ENCODE results near the gene PER2. TPM values are rescaled to one million over a fixed set of nuclear protein-coding genes. Genes with fewer than 3 reads are reported as not detected.

Gene PER2
- total and polyA plus RNA-seq, 2 donors (not counting 3 experiments of a cell fraction or from before 2014, with no cell fraction given), result 0.86 to 3.8 TPM

DNA sequence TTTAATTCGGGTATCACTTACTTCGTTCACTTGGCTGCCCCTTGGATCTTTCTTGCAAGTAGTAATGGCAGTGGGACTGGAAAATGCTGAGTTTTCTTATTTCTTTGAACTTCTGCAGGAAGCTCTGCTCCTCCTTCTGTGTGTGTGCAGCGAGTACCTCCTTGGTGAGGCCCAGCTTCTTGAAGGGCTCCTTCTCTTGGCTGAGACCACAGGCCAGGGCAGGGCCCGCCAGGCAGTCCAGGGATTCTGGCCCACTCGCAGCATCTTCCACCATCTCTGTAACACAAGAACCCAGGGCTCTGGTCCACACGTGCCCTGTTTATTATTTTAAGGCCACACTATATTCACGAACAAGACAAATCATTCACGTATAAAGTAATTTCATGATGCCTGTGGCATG is 32.8 kb downstream of the PER2 start:
- H3K27ac ChIP-seq (ENCODE audit: insufficient read depth, low read depth, low read length), result no peak overlapping the region
- H3K9ac ChIP-seq (replicated peaks; ENCODE audit: extremely low read depth, insufficient read depth, low read length), result no peak overlapping the region
- POLR2A ChIA-PET, result no interaction called here
- H3K4me1 ChIP-seq (ENCODE audit: control insufficient read depth, extremely low read depth, insufficient read depth, low read length), result no peaks in the 10 kb centered on the region
- no peak overlapping the region for H2AFZ ChIP-seq (ENCODE audit: low read depth, low read length)
- dilution Hi-C loops (cut with MboI; ENCODE audit: extremely low pct_ligation_motif_present, low sequenced_read_pairs), result no loop called here
- CTCF ChIA-PET, result interaction anchor here (1.5 to 6.0 kb wide), 3 partner anchors 8 to 34 kb away, joined by 3 to 43 read pairs (median 4); partner anchors contain the start of gene HES6
- TF ChIP-seq JUN (IDR thresholded peaks at IDR 0.05; ENCODE audit: borderline replicate concordance, insufficient read depth, insufficient read length, low read depth) (no peak), MYC (IDR thresholded peaks at IDR 0.05; ENCODE audit: low read depth, low read length) (no peak), EZH2 (IDR thresholded peaks at IDR 0.05; ENCODE audit: borderline replicate concordance, low read depth, low read length, severe bottlenecking) (no peak), POLR2AphosphoS5 (IDR thresholded peaks at IDR 0.05; ENCODE audit: insufficient read depth, low read depth, low read length) (no peak), GATA2 (IDR thresholded peaks at IDR 0.05; ENCODE audit: insufficient read depth, insufficient read length, low read depth, low read length) (no peak), FOS (IDR thresholded peaks at IDR 0.05; ENCODE audit: borderline replicate concordance, insufficient read depth, low read length) (no peak), CTCF (IDR thresholded peaks at IDR 0.05; ENCODE audit: extremely low read depth in 1 of 2, insufficient read depth in 1 of 2, low read depth in 1 of 2, low read length in 2 of 2) (no peak), MAX (IDR thresholded peaks at IDR 0.05; ENCODE audit: insufficient read depth, insufficient read length) (no peak), POLR2A (IDR thresholded peaks at IDR 0.05; ENCODE audit: low read depth, low read length) (no peak)
- FAIRE-seq, result no peak
- H4K20me1 ChIP-seq (replicated peaks; ENCODE audit: control insufficient read depth, extremely low read depth, insufficient read depth, low read length), result no peaks in the 10 kb centered on the region
- H3K27me3 ChIP-seq (ENCODE audit: control insufficient read depth in 2 of 2, insufficient read depth in 2 of 2, low read length in 2 of 2), result no peaks in the 10 kb centered on the region
- H3K4me3 ChIP-seq (replicated peaks in 1 of 3; ENCODE audit: insufficient read depth in 1 of 3, low read depth in 1 of 3, low read length in 3 of 3), result no peak overlapping the region
- H3K9me3 ChIP-seq (replicated peaks; ENCODE audit: control insufficient read depth, insufficient read depth, low read length), result no peaks in the 10 kb centered on the region
- intact Hi-C loops (cut with micrococcal nuclease), result loop anchor here (1.0 to 10.0 kb wide), 5 partner anchors 50 to 397 kb away; partner anchors contain the start of gene ASB1
- no peak overlapping the region for H3K4me2 ChIP-seq (ENCODE audit: insufficient read depth, low read length)
- peaks cover 0 to 3% of the 10 kb centered on the region in 2 experiments for H3K36me3 ChIP-seq (ENCODE audit: control insufficient read depth in 2 of 2, extremely low read depth in 1 of 2, insufficient read depth in 2 of 2, low read length in 2 of 2)
- H3K79me2 ChIP-seq (ENCODE audit: control insufficient read depth, insufficient read depth, low read length), result no peaks in the 10 kb centered on the region
- H3K9me1 ChIP-seq (replicated peaks; ENCODE audit: control insufficient read depth, extremely low read depth, insufficient read depth, low read length), result no peaks in the 10 kb centered on the region
- BruUV-seq (replicated peaks), result no TSS peak
- no peak for DNase-seq (ENCODE audit: low read depth, low spot score)
